H9 (cell line): ENCODE results near the gene CMTM4. TPM values are rescaled to one million over a fixed set of nuclear protein-coding genes. Genes with fewer than 3 reads are reported as not detected.
A peak's percentile ranks its signal among the peaks of the same experiment; 100 is the strongest.

Source experiments
- DNase-seq: peaks from one replicate; pipeline ENCODE4 v3.0.0-alpha.2; 2017
- H2AFZ ChIP-seq: one replicate; pipeline ENCODE4 v1.6.1; 2013; ENCODE audit warnings: mild to moderate bottlenecking, low read length, control low read depth, moderate library complexity
- H2AK5ac ChIP-seq: 2 replicates; pipeline ENCODE4 v1.6.1; 2013; ENCODE audit warnings: low read length, control low read depth, mixed read lengths; ENCODE audit not compliant: insufficient read length
- H2BK120ac ChIP-seq: one replicate; pipeline ENCODE4 v1.6.1; 2013; ENCODE audit warnings: low read depth, mild to moderate bottlenecking, low read length, control low read depth, inconsistent platforms; ENCODE audit not compliant: poor library complexity, severe bottlenecking
- H2BK12ac ChIP-seq: 2 replicates; pipeline ENCODE4 v1.6.1; 2013; ENCODE audit warnings: low read length, control low read depth, mixed read lengths, low read depth; ENCODE audit not compliant: insufficient read length
- H2BK15ac ChIP-seq: 2 replicates; pipeline ENCODE4 v1.6.1; 2013; ENCODE audit warnings: low read depth, low read length, control low read depth
- H2BK20ac ChIP-seq: one replicate; pipeline ENCODE4 v1.6.1; 2013; ENCODE audit warnings: low read depth, mild to moderate bottlenecking, low read length, control low read depth, inconsistent platforms; ENCODE audit not compliant: poor library complexity, severe bottlenecking
- H2BK5ac ChIP-seq: 2 replicates; pipeline ENCODE4 v1.6.1; 2013; ENCODE audit warnings: low read length, control low read depth, mixed read lengths; ENCODE audit not compliant: insufficient read length
- H3K14ac ChIP-seq: 2 replicates; pipeline ENCODE4 v1.6.1; 2013; ENCODE audit warnings: low read length, control low read depth; ENCODE audit not compliant: insufficient read depth
- H3K18ac ChIP-seq: 2 replicates; pipeline ENCODE4 v1.6.1; 2013; ENCODE audit warnings: low read depth, mild to moderate bottlenecking, mixed read lengths, low read length, control low read depth; ENCODE audit not compliant: insufficient read length
- H3K23ac ChIP-seq: 2 replicates; pipeline ENCODE4 v1.6.1; 2013; ENCODE audit warnings: low read length, control low read depth, mixed read lengths, low read depth; ENCODE audit not compliant: insufficient read length
- H3K23me2 ChIP-seq: 2 replicates; pipeline ENCODE4 v1.6.1; 2013; ENCODE audit warnings: low read depth, mild to moderate bottlenecking, mixed read lengths, low read length, control low read depth; ENCODE audit not compliant: insufficient read length, poor library complexity, severe bottlenecking
- H3K27ac ChIP-seq: 2 replicates; pipeline ENCODE4 v1.5.1; 2013; ENCODE audit warnings: low read length, control low read depth, mixed read lengths, low read depth; ENCODE audit not compliant: insufficient read length
- H3K27me3 ChIP-seq: 2 replicates; pipeline ENCODE4 v1.6.1; 2013; ENCODE audit warnings: low read length, control low read depth, inconsistent platforms; ENCODE audit not compliant: insufficient read depth
- H3K4ac ChIP-seq: 2 replicates; pipeline ENCODE4 v1.6.1; 2013; ENCODE audit warnings: low read depth, mild to moderate bottlenecking, control low read depth, inconsistent platforms, low read length, moderate library complexity
- H3K4me1 ChIP-seq: 2 replicates; pipeline ENCODE4 v1.6.1; 2013; ENCODE audit warnings: low read length, control low read depth, inconsistent platforms; ENCODE audit not compliant: insufficient read depth
- H3K4me2 ChIP-seq: 2 replicates; pipeline ENCODE4 v1.6.1; 2013; ENCODE audit warnings: low read length, control low read depth, mixed read lengths; ENCODE audit not compliant: insufficient read length, insufficient read depth
- H3K56ac ChIP-seq: 2 replicates; pipeline ENCODE4 v1.6.1; 2013; ENCODE audit warnings: low read depth, mild to moderate bottlenecking, mixed read lengths, low read length, control low read depth; ENCODE audit not compliant: insufficient read length
- H3K79me1 ChIP-seq: 2 replicates; pipeline ENCODE4 v1.6.1; 2013; ENCODE audit warnings: low read depth, mild to moderate bottlenecking, moderate library complexity, low read length, control low read depth, inconsistent platforms; ENCODE audit not compliant: insufficient read depth, poor library complexity, severe bottlenecking
- H3K79me2 ChIP-seq: 2 replicates; pipeline ENCODE4 v1.6.1; 2013; ENCODE audit warnings: low read length, control low read depth, inconsistent platforms; ENCODE audit not compliant: insufficient read depth
- H3K9ac ChIP-seq: 2 replicates; pipeline ENCODE4 v1.6.1; 2013; ENCODE audit warnings: low read length, control low read depth, mixed read lengths; ENCODE audit not compliant: insufficient read length; ENCODE audit errors: extremely low read depth
- H3K9me3 ChIP-seq: one replicate; pipeline ENCODE4 v1.6.1; 2013; ENCODE audit warnings: low read depth, low read length, inconsistent platforms; ENCODE audit not compliant: control insufficient read depth
- H3T11ph ChIP-seq: one replicate; pipeline ENCODE4 v1.6.1; 2013; ENCODE audit warnings: mild to moderate bottlenecking, low read length, control low read depth, inconsistent platforms
- H4K20me1 ChIP-seq: one replicate; pipeline ENCODE4 v1.6.1; 2013; ENCODE audit not compliant: control insufficient read depth, insufficient read length, insufficient read depth
- H4K5ac ChIP-seq: 2 replicates; pipeline ENCODE4 v1.6.1; 2013; ENCODE audit warnings: low read depth, mild to moderate bottlenecking, mixed read lengths, low read length, control low read depth; ENCODE audit not compliant: insufficient read length
- H4K8ac ChIP-seq: replicated peaks from 2 replicates; pipeline ENCODE4 v1.6.1; 2013; ENCODE audit warnings: low read length, control low read depth, mixed read lengths, low read depth; ENCODE audit not compliant: insufficient read length
- H4K91ac ChIP-seq: 2 replicates; pipeline ENCODE4 v1.6.1; 2013; ENCODE audit warnings: low read depth, mild to moderate bottlenecking, moderate library complexity, mixed read lengths, low read length, control low read depth; ENCODE audit not compliant: insufficient read length
- H3K27ac Mint-ChIP-seq, 3 experiments: 2 replicates in 2 of 3; 3 replicates in 1 of 3; pipeline ENCODE4 v1.8.0; 2020 to 2021; ENCODE audit warnings: mixed read lengths in 3 of 3, mild to moderate bottlenecking in 1 of 3, moderate library complexity in 1 of 3
- H3K27me3 Mint-ChIP-seq: 2 replicates; pipeline ENCODE4 v1.8.0; 2021; ENCODE audit warnings: low read depth, mild to moderate bottlenecking, moderate library complexity, mixed read lengths
- H3K36me3 Mint-ChIP-seq, 3 experiments: 2 replicates in 2 of 3; 3 replicates in 1 of 3; pipeline ENCODE4 v1.8.0; 2020 to 2021; ENCODE audit warnings: low read depth in 3 of 3, mixed read lengths in 3 of 3; ENCODE audit not compliant: insufficient read depth in 1 of 3
- H3K4me1 Mint-ChIP-seq, 2 experiments: 2 replicates each; pipeline ENCODE4 v1.8.0; 2020; ENCODE audit warnings: mixed read lengths in 2 of 2
- H3K4me3 Mint-ChIP-seq, 2 experiments: 2 replicates in 1 of 2; 3 replicates in 1 of 2; pipeline ENCODE4 v1.8.0; 2020 to 2021; ENCODE audit warnings: mild to moderate bottlenecking in 2 of 2, mixed read lengths in 2 of 2, moderate library complexity in 1 of 2
- H3K9me3 Mint-ChIP-seq, 2 experiments: 2 replicates in 1 of 2; 3 replicates in 1 of 2; pipeline ENCODE4 v1.8.0; 2020; ENCODE audit warnings: mild to moderate bottlenecking in 2 of 2, mixed read lengths in 2 of 2, moderate library complexity in 1 of 2
- CTCF ChIP-seq: fragments of 200-600 bp; sonication (generic); conservative IDR thresholded peaks from 3 replicates; pipeline ENCODE4 v1.8.0; 2021; ENCODE audit warnings: antibody characterized with exemption, mild to moderate bottlenecking
- whole genome bisulfite sequencing: extraction: QIAGEN DNeasy Blood & Tissue Kit; methylation state at CpG from one replicate; pipeline ENCODE4 v1.1.7; 2013; ENCODE audit warnings: missing lambda C conversion rate, low lambda C conversion rate, mixed read lengths; ENCODE audit not compliant: insufficient read length; ENCODE audit errors: extremely low coverage; 5-methylcytosine and 5-hydroxymethylcytosine counted together
- total RNA-seq: library from RNA; stranded (reverse); gene quantifications from 2 replicates; pipeline ENCODE4 v1.2.1, GENCODE V29; 2021

CMTM4 gene
- total RNA-seq, 1 experiment from 2014 or later = 40.5 TPM

DNA sequence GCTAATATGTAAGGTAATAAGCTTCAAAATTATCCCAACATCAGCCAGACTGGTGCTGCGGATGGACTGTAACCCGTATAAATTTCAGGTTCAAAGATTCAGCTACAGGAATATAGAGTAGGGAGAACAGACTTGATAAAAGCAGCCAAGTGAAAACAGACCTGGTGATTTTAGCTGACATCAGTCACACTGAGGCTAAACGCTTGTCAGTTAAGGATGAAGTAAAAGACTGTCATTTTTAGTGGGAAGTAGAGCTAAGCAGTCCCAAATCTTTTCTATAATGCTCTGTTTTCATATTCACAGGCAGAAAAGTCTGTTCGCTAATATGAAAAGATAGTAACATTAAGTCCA, 35.4 kb downstream of the CMTM4 start:
- H2AFZ ChIP-seq = no peak overlapping the region
- peak overlapping the region; percentile 16 for H3K27ac ChIP-seq
- no peaks in the 10 kb centered on the region for H3K9me3 Mint-ChIP-seq
- peaks cover 4% of the 10 kb centered on the region; the same call in 1 of the 2 replicates for H3K79me2 ChIP-seq
- peaks cover 5% of the 10 kb centered on the region for H3K79me1 ChIP-seq
- H3K27me3 ChIP-seq = no peaks in the 10 kb centered on the region
- H4K8ac ChIP-seq = no peak overlapping the region
- no peak overlapping the region for H2BK12ac ChIP-seq
- H3K23me2 ChIP-seq = no peaks in the 10 kb centered on the region
- no peak overlapping the region for H2BK120ac ChIP-seq
- no peak overlapping the region for H2BK20ac ChIP-seq
- no peak for TF ChIP-seq CTCF
- H3K14ac ChIP-seq = no peak overlapping the region
- H3K9me3 ChIP-seq = no peaks in the 10 kb centered on the region
- no CpG with 5 or more reads among the region's 4 CpGs for WGBS
- peaks cover 2% of the 10 kb centered on the region; the same call in 1 of the 2 replicates for H3K4me1 ChIP-seq
- no peak overlapping the region for H3K4ac ChIP-seq
- no peak overlapping the region for H3K18ac ChIP-seq
- no peak overlapping the region for H3K4me3 Mint-ChIP-seq
- no peak overlapping the region for H2BK5ac ChIP-seq
- H2BK15ac ChIP-seq = no peak overlapping the region
- H3K9ac ChIP-seq = no peak overlapping the region
- peak overlapping the region in 1 of 3 experiments; percentile 91; a peak in 1 of 7 replicates for H3K27ac Mint-ChIP-seq
- peaks cover 16 to 24% of the 10 kb centered on the region in 2 experiments for H3K4me1 Mint-ChIP-seq
- H4K91ac ChIP-seq = no peak overlapping the region
- no peaks in the 10 kb centered on the region for H3K27me3 Mint-ChIP-seq
- no peak overlapping the region for H3K4me2 ChIP-seq
- no peaks in the 10 kb centered on the region for H4K20me1 ChIP-seq
- DNase-seq = no peak
- peaks cover 0 to 2% (median 2%) of the 10 kb centered on the region in 3 experiments; a peak in 2 of 7 replicates for H3K36me3 Mint-ChIP-seq
- no peak overlapping the region for H3K56ac ChIP-seq
- no peak overlapping the region for H2AK5ac ChIP-seq
- H3T11ph ChIP-seq = no peak overlapping the region
- no peak overlapping the region for H4K5ac ChIP-seq
- H3K23ac ChIP-seq = no peak overlapping the region
